HG03139 (cell line): Measurements from ENCODE around the gene MRRF.
A peak's percentile ranks its signal among the peaks of the same experiment; 100 is the strongest.

Experiments
- ATAC-seq: cut with Tn5 transposase; IDR thresholded peaks from one replicate; pipeline ENCODE4 v1.9.1; 2021; ENCODE audit not compliant: unreplicated experiment

MRRF gene

DNA sequence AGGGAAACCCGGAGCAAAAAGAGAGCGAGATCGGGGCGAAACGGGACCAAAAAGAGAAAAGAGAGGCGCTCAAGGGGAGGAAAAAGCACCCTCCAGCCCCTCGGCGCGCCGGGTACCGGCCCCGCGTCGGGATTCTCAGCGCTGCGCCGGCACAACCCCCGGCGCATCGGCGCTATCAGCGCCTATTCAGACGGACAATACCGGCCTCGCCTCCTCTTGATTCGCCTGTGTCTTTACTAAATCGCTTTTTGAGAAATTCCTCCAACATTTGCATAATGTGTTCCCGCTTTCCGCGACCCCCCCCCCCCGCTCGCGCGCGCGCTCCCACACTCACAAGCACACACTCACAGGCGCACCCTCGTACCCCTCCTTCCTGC is 36.5 kb upstream of the MRRF start:
- ATAC-seq: no peak

DNA sequence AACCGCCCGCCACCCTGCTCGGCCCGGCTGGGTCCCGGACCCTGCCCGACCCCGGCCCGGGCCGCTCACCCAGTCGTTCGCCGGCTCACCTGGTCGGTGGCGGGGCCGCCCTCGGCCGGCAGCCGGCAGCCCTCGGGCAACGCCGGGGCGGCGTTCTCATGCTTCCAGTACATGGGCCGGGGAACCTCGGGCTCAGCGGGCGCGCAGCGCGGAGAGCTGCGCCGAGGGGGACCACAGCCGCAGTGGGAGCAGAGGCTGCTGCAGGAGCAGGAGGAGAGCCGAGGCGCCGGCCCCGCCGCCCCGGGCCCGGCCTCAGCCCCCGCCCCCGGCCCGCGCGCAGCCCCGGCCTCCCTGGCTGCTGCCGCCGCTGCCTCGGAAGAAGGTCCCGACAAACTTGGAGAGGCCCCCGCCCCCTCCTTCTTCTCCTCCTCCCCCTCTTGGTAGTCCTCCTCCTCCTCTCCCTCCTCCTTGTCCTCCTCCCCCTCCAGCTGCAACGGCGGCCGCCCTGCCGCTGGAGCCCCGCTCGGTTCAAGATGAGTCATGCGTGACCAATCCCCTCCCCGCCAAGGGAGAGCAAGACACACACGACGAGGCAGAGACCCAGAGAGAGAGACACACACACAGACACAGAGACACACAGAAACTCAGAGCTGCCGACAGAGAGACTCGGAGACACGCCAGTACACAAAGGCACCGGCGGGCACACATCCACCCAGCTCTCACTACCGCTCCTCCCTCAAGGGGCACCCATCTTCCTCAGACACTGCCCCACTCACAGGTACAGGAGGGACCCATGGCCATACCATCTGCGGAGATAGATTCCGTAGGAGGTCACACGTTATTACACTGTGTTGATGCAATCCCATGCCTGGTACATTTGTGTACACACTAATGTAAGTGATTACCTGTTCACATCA is 35.9 kb upstream of the MRRF start, which contains the start of gene LHX6:
Gene LHX6 (minus strand): TSS at position 390 of the 917 bp plus-strand sequence. CDS start 217 bp downstream, at position 173.
- ATAC-seq: no peak

DNA sequence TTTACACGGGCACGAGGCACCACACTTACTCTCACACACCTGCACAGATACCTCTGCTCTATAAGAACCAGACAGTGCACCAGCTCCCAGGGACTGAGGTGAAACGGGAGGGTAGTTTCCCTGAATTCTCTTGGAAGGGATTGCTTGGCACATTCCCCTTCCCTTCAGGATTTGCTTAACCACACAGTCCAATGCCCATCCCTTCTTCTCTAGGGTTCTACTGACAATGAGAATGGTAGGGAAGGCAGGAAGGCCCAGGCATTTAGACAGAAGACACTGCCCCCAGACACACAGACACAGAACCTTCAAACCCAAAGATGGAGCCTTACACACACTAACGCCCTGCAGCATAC is 35.2 kb upstream of the MRRF start:
- no peak for ATAC-seq

DNA sequence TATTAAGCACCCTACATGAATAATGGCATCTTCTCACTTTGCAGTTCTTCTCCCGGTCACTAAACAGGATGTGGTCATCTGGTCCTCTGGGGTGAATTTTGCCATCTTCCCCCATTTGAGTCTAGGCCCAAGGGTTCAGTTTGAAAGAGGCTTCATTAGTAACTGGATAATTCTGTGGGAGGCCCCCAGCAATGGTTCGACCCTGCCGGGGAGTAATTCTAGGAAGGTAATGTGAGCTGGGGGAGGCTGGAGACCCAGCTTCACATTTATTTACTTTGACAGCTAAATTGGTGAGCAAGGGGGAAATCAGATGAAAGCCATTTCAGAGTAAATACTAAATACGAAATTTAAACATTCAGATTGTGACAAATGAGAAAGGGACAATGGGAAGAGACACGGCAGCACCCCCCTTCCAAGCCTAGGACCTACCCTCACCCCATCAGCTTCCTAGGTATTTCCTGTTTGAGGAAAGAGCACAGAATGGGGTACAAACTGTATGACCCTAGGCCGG is 31.8 kb upstream of the MRRF start:
- no peak for ATAC-seq

DNA sequence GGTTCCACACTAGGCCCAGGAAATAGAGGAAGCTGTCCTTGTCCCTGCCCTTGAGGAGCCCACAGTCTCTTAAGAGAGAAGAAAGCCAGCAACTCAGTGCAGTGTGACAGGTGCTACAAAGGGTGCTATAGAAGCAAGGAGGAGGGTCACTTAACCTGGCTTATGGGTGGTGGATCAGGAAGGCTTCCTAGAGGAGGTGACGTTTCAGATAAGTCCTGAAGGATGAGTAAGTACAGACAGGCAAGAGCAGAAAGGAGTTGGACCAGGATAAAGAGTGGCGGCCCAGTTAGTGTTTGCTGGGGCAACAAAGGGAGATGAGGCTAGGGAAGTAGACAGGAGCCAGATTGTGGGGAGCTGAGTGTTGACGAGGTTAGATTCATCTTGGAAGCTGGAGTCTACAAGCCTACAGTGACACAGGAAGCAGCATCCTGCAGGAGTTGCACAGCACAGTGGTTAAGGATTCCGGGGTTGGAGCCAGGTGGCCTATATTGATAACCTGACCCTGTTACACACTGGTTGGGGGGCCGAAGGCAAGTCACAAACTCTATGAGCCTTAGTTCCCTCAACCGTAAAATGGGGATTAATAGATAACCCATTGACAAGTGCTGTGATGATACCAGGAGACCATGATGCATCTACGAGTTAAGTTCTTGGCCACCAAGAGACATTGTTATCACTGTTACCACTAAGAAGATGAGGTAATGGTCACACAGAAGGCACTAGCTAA is 30.5 kb upstream of the MRRF start:
- no peak for ATAC-seq

DNA sequence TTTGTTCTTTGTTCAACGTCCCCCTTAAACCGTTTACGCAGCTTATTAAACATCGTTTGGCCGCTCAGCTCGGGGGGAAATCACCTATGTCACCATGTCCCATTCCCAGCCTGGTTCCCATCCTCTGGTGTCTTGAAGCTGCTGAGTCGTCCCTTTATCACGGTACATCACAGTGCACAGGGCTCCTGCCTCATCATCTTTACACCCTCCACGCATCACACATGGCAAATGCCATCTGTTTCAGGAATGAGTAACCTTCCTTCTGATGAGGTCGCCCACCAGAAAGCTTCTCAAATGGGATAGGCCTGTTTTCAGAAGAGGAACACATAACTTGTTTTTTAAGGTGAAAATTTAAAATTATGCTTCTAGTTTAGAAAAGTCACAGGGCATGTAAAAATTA is 28.0 kb upstream of the MRRF start:
- no peak for ATAC-seq

DNA sequence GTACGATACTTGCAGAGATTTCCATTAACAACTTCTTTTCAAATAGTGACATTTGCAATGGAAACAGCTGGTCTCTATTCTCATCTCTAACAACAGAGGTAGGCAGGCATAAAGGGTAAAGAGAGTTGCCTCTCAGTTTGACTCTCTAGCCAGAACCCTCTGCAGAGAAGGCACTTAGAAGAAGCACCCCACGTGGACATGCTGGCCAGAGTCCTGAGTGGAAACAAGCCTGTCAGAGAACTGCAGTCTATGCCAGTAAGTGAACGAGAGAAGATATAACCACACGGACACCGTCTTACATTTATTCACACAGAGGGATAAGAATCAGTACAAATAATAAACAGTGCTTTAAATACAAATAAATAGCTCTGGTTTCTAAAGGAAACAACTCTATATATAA is 25.0 kb upstream of the MRRF start:
- no peak for ATAC-seq

DNA sequence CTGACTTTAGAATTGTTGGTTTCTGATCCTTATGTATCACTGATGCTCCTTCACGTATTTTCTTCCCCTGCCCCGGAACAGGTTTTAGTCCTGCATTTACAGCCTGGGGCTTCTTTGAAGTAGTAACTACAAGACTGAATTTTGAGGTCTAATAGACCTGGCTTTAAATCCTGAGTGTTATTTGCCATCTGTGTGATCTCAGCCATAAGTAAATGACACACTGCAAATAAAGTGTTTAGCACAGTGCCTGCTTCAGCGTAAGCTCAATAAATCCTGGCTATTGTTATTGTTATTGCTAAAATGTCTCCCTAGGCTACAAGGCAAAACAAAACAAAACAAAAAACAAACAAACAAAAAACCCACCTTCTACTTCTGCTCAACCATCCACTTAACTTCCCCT is 20.3 kb upstream of the MRRF start:
- no peak for ATAC-seq

DNA sequence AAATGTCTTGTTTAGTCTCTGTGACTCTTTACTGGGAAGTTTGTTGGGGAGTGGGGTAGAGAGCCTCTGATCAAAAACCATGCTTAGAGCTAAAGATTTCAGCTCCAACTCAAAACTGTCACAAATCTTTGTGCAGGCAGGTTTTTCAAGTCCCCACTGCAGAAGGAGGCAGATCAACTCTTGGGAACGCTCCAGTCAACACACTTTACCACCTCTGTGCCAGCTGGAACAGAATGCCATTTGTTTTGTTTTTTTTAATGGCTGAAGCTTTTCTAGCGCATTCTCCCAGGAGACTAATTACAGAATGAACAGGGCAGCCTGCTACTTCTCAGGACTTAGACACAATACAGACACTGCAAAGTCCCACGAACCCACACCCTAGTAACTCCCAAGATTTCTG is 18.0 kb upstream of the MRRF start:
- no peak for ATAC-seq

DNA sequence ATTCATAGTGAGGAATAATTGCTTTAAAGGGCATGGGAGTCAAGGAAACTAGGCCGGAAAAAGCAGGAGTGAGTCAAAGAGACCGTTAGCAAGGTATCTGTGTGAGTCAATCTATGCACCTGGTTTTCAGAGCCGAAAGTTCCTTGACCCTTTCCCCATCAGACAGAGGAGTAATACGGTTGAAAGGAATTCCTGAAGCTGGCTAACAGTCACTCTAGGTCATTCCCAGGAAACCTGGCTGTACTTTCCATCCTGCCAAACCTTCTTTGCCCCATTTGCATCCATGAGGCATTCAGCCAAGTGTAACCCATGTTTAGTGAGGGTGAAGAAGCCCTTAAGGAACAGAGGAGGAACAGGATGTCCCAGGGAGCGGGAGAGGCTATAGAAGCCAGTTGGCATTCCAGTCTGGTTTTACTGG is 16.2 kb upstream of the MRRF start:
- ATAC-seq: no peak

DNA sequence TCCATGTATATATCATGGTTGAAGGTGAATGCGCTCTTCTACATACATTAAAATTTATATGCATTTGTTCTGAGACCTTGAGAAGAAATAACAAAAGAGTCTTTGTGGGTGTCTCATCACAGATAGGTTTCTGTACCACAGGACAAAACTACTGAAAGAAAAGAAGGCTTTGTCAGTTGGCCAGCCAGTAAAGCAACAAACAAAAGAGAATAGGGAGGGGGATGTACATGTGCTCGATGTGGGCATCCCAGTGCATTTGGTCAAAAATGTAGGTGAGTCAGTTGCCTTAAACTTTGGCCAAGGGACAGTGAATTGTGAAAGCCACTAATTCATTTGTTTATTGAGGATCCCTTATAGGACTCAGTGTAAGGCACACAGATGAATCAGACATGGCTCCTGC is 13.3 kb upstream of the MRRF start:
- ATAC-seq: no peak

DNA sequence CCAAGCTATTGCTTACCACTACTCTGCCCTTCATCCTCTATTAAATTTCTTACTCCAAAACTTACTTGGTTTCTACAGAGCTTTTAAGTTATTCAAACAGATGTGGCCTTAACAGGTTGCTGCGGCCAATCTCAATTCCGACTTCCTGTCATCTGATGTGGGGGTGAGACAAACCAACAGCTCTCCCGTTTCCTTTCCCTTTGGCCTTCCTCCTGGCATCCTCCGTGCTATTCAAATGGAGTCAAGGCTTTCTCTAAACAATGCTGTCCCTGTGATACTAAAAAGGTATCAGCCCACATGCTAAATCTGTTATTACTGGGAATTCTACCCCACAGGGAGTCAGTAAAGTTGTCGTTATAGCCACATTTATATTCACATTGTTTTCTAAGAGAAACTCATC is 11.9 kb upstream of the MRRF start:
- no peak for ATAC-seq

DNA sequence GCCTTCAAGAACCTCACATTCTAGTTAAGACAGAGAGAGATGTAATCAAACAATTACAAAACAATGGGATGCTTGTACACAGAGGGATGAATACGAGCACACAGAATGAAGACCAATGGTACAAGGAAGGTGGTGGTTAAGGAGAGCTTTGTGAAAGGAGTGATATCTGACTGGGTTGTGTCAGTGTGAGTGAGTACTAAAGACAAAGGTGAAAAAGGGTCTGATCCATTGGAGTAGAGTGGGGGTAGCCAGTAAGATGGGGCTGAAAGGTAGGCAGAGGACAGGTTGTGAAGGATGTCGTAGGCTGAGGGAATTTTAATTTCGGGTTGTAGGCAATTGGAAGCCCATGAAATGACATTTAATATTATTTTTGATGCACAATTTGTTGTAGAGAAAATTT is 9.9 kb upstream of the MRRF start:
- ATAC-seq: no peak

DNA sequence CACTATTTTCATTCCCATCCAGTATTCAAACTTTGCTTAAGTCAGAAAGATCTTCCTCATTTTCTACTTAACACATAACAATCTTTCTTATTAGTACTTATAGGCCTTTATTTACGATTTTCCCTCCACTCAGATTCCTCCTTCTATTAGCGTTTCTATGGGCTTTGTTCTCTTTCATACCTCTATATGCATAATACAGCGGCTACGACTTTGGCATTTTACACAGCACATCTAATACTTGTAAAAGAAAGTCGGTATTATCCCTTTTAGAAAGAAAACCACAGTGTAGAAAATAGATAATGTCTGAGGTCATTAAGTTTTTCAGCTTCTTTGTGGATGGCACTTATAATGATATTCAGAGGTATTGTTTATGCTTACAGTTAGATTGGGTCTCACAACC is 8.5 kb upstream of the MRRF start:
- ATAC-seq: no peak

DNA sequence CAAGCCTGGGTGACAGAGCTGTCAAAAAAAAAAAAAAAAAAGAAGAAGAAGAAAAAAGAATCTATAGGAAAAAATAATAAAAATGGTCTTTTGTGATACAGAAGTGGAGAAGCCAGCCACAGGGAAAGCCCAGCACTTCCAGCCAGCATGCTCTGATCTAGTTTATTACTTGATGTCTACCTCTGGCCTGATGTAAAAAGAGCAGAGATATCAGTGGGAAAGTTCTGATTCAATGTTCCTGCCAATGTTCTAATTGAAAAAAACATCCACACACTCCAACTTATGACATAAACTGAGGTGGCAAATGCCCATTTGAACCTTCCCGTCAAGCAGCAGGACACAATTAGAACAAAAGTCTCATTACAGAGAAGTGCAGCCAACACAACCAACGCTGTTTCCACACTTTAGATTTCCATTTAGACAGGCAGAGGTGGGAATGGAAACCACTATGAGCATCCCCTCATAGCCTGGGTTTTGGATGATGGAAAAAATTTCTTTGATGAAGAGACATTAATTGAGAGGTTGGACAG is 5.7 kb upstream of the MRRF start:
- no peak for ATAC-seq

DNA sequence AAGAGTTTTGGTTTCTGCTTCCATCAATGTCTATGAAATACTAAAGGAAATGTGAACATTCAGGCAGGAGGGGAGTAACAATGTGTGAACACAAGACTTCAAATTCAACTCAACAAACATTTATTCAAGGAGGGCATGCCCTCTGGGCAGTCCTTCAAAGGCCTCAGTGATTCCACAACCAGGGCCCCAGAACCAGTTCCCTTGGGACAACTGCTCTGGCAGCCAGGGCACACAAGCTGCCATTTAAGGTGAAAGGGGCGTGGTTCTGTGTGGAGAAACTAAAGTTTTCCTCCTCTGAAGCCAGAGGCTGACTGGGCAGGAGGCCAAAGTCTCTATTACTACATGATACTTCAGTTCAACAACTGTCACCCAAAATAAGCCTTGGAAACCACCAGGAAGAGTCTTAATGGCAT is 3.2 kb upstream of the MRRF start:
- no peak for ATAC-seq

DNA sequence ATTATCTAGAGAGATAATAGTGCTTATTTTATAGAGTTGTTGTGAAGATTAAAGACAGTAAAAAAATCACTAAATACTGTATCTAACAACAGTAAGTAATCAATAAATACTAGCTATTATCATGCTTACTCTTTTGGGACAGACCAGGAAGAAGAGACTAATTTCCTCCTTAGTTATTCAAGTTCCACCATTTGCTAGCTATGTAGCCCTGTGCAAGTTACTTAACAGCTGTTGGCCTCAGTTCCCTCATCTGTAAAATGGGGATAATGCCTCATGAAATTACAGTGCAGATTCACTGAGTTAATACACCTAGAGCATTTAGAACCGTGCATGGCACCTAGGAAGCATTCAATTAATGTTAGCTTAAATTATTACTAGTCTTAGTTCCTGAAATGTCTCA is 2.6 kb upstream of the MRRF start:
- no peak for ATAC-seq

DNA sequence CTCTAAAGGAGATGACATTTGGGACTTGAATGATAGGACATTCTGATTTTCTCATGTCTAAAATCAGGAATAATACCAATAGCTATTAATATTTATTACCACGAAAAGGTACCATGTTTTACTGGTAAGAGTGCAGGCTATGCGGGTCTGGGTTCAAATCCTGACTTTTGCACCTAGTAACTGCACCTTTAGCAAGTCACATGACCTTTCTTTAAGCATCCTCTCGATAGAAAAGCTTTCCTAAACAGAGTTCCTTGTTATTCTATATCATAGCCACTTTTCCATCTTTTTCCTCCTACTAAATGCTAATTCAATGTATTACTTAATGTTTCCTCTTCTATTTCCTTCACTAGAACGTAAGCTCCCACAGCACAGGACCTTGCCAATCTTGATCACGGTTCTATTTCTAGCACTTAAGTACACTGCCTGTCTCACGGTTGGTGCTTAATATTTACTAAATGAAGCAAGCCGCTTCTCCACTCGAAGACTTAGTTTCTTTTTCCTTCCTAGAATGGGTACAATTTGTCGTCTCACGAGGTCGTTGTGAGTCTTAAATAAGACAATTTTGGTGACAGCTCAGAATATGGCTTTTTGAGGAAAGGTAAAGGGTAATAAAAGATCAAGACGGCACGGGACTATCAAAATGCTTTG is 858 bp upstream of the MRRF start:
- no peak for ATAC-seq

DNA sequence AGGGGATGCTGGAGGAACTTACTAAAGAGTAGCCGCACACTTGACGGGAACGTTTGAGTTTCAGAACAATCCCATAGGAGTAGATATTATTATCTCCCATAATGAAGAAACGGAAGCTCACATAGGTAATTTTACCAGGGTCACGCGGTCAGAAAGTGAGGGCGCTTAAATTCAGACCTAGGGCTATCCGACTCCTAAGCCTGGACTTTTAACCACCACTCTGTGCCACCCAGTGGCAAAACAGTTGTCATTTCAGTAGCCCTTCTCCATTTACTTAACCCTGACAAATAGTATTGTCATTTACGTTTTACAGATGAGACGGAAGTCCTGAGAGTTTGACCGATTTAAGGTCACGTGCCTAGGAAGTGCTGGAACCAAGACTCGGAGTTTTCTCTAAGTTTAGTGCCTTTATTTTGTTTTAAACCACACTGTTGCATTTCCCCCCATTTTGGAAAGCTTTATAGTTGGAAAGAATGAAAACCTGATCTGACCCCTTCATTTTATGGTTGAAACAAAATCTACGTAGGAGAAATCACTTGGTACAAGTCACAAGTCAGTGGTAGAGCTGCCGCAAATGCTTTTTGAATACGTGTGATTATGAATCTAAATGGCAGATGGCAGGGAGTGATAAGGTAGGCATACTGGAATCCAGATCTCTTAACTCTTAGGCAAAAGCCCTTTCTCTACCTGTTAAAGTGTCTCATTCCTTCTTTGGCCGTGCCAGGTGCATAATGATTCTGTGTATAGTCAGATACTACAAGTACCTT is 650 bp downstream of the MRRF start:
- ATAC-seq: peak; percentile 20

DNA sequence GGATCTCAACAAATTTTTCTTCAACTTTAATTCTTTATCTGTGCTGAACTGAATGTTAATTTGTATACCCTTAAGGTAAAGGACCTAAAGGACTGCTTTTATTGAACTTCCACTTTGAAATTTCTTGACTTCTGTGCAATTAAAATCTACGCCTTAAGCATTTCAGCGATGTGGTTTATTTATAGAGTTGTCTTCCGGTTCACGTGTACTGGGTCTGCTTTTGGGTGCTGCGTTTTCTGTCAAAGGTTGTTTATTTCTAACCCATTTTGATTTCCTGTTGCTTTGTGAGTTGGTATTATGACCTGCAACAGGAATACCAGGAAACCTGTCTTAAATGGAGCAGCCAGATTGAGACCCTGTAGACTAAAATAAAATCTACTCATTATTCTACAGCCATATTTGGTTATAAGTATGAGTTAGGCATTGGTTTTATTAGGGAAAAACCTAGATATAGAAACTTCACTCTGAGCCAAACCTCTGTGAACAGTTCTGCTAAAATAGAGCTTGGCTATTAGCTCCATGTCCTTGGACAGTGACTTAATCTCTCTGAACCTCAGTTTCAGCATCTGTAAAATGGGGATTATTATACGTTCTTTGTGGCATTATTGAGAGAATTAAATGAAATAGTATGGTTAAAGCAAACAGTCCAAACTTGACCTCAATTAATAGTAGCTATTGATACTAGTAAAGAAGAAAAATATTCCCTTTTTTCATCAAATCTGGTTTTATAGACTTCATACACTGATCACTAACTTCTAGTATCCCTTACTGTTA is 3.5 kb downstream of the MRRF start:
- no peak for ATAC-seq
